HG03135 (cell line): ENCODE results near the gene CNIH4.
"Not testable (repeated sequence)": the region's sequence is repeated elsewhere in the genome, so short reads cannot be mapped to it uniquely, and the experiment has no call there.

Experiments
- ATAC-seq: cut with Tn5 transposase; IDR thresholded peaks from one replicate; pipeline ENCODE4 v1.9.1; 2021; ENCODE audit warnings: mild to moderate bottlenecking, moderate library complexity; ENCODE audit not compliant: unreplicated experiment

CNIH4 gene

DNA sequence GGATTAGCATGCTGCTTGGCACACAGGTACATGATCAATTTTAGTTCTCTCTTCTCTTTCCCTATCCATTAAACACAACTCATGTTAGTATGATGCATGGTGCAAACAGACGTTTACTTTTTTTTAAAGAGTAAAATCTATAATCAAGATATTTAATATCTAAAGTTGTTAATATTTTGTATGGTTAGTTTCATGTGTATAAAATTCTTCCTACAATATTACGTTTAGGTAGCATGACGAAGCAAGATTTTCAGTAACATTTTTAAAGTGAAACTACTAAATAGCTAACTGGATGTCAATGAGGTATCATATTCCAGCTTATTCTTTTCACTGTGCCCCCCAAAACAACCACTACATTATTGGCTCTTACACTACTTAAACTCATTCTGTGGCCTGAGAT lies 36.6 kb downstream of the CNIH4 start:
- no peak for ATAC-seq

DNA sequence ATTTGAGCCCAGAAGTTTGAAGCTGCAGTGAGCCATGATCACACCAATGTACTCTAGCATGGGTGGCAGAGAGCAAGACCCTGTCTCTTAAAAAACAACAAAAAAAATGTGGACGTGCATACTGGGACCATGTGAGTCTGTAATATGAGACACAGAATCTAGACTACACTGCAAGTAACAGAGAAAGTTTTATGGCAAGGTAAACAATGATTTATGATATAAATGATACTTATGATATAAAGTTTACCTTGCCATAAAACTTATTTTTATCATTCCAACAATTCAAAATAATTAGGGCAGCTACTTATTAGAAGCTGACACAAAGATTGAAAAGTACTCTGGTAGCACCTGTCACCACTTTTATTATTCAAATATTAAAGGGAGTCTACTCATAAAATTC lies 43.2 kb downstream of the CNIH4 start:
- no peak for ATAC-seq

DNA sequence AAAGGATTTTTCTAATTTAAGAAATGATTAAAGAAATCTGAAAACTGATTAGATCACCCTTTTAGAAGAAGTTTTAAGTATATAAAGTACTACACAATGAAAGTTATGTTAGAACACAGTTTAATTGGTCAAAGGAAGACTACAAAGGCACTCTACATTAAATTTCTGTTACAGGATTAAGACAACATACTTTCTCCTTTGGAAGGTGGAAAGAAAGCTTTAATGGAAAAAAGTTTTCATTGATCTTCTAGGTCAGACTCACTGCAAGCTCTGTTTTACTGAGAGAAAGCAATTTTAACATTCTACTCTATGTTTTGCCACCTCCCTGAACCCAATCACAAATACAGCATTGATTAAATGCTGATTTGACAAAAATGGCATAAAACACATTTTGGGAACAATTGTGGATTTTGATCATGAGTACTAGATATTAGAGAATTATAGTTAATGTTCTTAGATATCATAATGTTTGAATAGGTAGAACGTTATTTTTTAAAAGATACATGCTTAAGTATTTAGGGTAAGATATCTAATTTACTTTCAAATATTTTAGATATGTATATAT lies 45.9 kb downstream of the CNIH4 start:
- no peak for ATAC-seq

DNA sequence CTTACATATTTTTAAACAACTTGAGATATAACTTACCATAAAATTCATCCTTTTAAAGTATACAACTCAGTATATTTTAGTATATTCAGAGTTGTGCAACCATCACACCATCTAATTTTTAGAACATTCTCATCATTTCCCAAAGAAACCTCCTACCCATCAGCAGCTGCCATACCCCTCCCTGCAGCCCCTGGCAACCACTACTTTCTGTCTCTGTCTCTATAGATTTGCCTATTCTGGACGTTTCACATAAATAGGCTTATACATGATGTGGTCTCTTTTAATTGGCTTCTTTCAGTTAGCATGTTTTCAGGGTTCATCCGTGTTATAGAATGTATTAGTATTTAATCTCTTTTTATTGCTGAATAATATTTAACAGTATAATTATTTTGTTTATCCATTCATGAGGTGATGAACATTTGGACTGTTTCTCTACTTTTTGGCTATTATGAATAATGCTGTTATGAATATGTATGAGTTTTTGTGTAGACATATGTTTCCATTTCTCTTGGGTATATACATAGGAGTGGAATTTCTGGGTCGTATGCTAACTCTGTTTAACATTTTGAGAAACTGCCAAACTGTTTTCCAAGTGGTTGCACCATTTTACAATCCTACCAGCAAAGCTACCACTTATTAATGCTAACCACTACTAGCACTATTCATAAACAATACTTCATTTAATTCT lies 48.4 kb downstream of the CNIH4 start:
- ATAC-seq, result no peak

DNA sequence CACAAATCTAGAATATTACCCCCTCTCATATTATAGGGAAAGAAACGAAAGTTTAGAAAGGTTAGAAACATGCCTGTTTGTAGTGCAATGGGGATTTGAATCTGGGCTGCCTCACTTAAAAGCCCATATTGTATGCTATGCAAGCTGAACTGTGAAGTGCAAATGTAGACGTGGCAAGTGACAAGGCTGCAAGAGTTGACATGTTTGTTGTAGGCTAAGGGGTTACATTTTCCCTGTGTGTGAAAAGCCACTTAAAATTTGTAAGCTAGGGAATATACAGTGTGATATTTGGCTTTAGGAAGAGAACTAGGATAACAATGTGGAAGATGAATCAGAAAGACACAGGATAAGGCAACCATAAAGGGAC lies 48.9 kb downstream of the CNIH4 start:
- no peak for ATAC-seq

DNA sequence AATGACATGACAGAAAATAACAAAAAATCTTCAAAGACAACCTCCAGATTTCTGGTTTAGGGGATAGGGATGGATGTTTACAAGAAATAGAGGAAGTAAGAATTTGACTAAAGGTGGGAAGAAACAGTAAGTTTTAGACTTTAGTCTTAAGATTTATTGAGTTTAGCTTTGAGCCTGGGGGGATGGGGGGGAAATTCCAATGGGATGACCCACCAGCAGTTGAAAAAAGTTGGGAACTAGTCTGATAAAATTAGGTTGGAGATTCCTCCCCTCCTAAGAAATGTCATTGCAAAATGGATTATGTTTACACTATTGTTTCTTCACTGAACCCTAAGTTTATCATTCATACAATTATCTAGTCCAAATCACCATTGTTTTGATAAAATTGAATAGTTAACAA lies 49.5 kb downstream of the CNIH4 start:
- no peak for ATAC-seq

DNA sequence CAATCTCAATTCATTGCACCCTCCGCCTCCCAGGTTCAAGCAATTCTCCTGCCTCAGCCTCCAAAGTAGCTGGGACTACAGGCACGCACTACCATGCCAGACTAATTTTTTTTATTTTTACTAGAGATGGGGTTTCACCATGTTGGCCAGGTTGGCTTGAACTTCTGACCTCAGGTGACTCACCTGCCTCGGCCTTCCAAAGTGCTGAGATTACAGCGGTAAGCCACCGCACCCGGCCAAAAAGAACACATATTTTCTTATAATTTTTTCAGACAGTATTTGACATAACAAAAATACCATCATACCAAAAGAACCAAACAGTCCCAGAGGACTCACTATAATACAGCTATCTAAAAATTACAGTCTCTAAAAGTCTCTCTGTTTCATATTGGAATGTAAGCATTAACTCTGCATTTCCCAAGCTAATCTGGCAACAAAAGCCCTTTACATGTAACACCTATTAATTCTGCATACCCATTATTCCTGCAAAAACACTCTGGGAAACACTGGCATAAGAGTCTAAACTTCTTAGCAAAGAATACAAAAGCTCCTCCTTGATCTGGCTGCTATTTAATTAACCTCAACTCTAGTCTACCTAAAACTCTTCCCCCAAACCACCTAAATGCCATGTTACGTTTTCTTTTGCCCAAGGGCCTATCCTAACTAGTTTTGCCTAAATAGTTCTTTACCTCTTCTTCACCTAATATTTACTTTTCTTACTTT lies 51.1 kb downstream of the CNIH4 start:
- ATAC-seq, result no peak

DNA sequence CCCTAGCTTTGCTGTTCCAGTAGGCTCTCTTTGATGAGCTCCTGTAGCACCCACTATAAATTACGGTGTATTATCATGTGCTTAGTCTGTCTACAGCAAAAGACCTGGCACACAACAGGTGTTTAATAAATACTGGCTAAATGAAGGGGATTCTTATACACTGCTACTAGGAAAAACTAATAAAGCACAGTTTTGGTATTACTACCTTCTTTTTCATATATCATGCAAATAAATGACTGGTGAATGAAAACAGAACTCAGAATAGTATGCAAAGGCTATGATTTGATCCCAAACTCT lies 51.6 kb downstream of the CNIH4 start:
- ATAC-seq, result no peak

DNA sequence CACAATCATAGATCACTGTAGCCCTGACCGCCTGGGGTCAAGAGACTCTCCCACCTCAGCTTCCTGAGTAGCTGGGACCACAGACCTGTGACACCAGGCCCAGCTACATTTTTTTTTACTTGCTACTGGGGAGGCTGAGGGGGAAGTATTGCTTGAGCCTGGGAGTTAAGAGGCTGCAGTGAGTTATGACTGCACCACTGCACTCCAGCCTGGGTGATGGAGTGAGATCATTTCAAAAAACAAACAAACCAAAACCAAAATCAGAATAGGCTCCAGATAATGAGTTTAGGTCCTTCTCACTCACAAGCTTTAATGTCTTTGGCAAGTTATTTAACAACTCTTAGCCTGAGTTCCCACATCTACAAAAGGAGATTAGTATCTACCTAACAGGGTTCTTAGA lies 55.1 kb downstream of the CNIH4 start:
- ATAC-seq, result no peak

DNA sequence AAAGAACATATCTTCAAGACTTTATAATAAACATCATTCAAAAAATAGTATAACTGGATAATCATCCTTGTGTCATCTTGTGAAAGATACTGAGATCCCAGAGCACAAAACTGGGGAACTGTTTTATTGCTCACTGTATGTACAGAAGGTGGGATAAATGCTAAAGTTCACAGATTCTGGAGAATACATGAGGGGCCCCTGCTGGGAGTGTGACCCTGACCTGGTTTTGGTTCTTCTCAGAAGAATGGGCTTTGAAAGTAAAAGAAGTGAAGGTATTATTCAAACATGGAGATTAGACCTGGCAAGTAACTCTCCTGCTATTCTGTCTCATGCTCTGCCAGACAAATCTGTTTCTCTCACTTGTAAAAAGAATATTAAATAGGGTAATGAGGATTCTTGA lies 63.4 kb downstream of the CNIH4 start:
- ATAC-seq, result no peak

DNA sequence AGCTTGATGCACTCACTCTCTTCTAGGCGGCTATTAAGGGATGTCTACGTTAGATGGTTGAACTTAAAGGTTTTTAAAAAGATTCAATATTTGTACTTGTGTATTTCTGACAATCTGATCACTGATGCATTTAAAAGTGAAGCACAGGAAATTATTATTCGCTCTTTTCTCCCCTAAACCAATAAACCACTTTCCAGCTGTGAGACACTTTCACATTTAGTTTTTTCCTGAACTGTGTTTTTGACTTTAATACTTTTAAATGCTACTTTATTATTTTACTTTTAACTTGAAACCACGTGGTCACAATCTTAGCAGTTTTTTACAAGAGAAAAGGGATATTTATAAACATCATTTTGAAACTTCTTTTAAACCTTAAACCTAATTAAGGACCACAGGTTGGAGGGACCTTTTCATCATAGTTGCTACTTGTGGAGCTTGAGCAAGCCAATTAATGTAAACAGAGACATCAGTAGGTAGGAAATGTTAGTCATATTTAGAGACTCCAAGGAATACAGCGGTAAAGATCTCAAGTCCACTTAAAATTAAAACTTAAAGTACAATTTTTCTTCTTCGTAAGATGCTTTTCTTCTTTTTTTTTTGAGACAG lies 68.7 kb downstream of the CNIH4 start:
- no peak for ATAC-seq

DNA sequence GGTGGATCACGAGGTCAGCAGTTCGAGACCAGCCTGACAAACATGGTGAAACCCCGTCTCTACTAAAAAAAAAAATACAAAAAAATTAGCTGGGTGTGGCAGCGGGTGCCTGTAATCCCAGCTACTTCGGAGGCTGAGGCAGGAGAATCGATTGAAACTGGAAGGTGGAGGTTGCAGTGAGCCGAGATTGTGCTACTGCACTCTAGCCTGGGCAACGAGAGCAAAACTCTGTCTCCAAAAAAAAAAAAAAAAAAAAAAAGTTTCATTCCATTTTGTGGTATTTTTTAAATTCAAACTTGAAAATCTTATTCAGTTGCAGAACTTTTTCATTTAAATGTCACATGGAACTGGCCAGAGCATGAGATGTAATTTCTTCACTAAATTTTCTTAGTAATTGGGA lies 70.2 kb downstream of the CNIH4 start:
- not testable (repeated sequence) for ATAC-seq

DNA sequence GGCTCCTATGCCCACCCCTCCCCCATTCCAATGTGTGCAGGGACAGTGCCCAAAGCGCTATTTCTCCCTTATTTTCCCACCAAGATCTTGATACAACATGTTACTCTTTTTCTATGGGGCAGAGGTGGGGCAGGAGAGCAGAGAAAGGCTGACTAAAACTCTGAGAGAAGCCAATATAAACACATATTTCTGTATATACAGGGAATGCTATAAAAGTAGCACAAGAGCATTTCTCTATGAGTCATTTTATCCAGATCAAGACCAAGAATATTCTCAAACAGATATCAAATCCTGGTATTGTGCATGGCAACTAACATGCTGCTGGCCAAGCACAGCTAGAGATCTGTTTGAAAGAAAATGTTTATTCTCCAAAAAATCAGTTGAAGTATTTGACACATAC lies 70.7 kb downstream of the CNIH4 start:
- ATAC-seq, result no peak

DNA sequence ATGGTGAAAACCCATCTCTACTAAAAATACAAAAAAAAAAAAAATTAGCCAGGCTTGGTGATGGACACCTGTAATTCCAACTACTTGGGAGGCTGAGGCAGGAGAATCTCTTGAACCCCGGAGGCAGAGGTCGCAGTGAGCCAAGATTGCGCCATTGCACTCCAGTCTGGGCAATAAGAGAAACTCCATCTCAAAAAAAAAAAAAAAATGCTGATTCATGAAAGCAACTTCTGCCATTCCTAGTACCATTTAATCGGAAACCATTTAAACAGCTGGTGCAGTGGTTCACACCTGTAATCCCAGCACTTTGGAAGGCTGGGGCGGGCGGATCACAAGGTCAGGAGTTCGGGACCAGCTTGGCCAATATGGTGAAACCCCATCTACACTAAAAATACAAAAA lies 72.0 kb downstream of the CNIH4 start:
- ATAC-seq, result not testable (repeated sequence)
